ENCODE results near the gene DET1. TPM values are rescaled to one million over a fixed set of nuclear protein-coding genes. Genes with fewer than 3 reads are reported as not detected.
A peak's percentile ranks its signal among the peaks of the same experiment; 100 is the strongest.

DET1 gene
- total RNA-seq, 1 experiment from 2014 or later = 7.3 TPM

DNA sequence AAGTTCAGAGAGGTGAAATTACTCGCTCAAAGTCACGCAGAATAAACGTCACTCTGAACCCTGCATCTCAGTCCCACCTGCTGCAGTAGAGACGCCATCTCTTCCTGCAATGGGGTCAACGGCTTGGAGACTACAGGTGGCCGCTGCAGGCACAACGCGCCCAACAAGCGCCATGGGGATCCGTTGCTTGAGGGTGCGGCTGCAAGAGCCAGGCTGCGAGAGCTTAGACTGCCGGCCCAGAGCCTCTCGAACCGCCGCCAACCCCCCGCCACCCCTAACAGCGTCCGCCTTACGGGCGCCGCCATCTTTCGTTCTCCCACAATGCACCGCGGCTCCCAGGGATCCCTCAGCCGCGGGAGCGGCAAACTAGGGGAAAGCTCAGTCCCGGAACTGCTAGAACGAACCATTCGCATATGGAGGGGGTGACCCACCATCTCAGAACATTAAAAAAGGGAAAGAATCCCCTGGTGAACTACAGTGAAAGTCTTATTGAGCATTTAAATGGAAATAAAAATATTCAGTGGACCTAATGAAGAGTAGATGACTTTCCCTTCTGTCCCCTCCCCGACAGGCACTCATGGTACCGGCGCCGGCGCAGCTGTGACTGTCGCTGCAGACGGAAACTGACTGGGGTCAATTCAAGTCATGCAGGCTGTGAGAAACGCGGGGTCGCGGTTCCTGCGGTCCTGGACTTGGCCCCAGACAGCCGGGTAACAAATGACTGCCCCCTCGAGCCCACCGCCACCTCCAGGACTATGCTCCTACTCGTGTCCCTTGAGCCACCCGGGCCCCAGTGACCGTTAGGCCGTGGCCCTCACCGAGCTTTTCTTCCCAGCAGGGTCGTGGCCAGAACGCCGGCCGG, 79.2 kb downstream of the DET1 start, which contains the start of the genes MRPL46 and MRPS11:
Gene MRPL46 (minus strand): TSS at position 316 of the 862 bp plus-strand sequence. CDS start 11 bp downstream, at position 305.
Gene MRPS11 (plus strand): TSS at position 636 of the 862 bp plus-strand sequence. CDS start 10 bp downstream, at position 646.
- peak; percentile 72 for DNase-seq (ENCODE audit: low spot score)

DNA sequence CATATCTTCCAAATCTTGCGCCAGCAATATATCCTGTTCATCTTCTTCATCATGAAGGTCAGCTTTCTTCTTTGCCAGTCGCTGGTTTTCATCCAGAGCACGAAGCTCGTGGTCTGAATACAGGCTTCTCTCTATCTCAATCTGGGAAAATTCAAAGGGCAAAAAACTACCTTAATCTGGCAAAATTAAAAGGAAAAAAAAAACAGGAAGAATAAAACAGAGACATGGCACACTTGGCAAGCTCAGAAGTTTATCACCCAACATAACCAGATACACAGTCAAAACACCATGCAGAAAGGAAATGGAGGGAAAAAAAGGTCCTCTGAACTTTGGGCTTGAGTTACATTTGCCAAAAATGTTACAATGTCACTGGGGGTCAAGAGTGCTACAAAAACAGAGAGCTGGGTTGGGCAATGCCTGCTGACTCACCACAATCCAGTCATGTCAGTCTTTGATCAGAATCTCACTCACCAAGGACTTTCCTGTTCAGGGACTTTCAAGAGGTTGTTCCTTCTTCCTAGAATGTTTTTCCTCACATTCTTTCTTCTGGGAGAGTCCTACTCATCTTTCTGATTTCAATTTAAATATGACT, 80.8 kb downstream of the DET1 start:
- DNase-seq (ENCODE audit: low spot score) = no peak

- no peak for DNase-seq (ENCODE audit: low spot score)
Observed at GRCh38 chr15:88463870-88464532, 82.5 kb downstream of the DET1 start.

Other genes starting within 250 kb of the DET1 start
- gene MRPL46, start 79.3 kb downstream of the DET1 start, total RNA-seq (2014; rRNA removed; shearing (Covaris generic)) = 32.9 and 46.9 TPM in 2 replicates
- 62.4 and 70.7 TPM in 2 replicates for gene MRPS11, start 79.0 kb downstream of the DET1 start, total RNA-seq (2014; rRNA removed; shearing (Covaris generic))
- gene AEN, start 74.7 kb upstream of the DET1 start, total RNA-seq (2014; rRNA removed; shearing (Covaris generic)) = 23.9 and 28.7 TPM in 2 replicates
- 14.7 and 20.9 TPM in 2 replicates for gene ISG20, start 92.3 kb upstream of the DET1 start, total RNA-seq (2014; rRNA removed; shearing (Covaris generic))

Data from H4 (cell line).